HepG2 (cell line): ENCODE results near the gene MTFP1. TPM values are rescaled to one million over a fixed set of nuclear protein-coding genes. Genes with fewer than 3 reads are reported as not detected.
A peak's percentile ranks its signal among the peaks of the same experiment; 100 is the strongest.

Source experiments
- ATAC-seq: fragments of 200-7000 bp; cut with Tn5 transposase; 3 replicates; pipeline ENCODE4 v1.9.1; 2020; ENCODE audit warnings: mild to moderate bottlenecking, moderate library complexity
- BruUV-seq: library from RNA; stranded (reverse); fragments of 400-500 nt; replicated peaks from 2 replicates; lab custom pipeline; 2021; lab: Mats Ljungman, UMichigan
- CTCF ChIA-PET: fragments of 300-600 bp; formaldehyde crosslinking; extraction: SDS; loops from one replicate; lab custom pipeline; 2021; ENCODE audit warnings: low total read pairs, inconsistent platforms, low intra/inter-chr PET ratio; lab: Yijun Ruan, JAX
- POLR2A ChIA-PET: fragments of 350-600 bp; sonication (Branson Sonifier 250); formaldehyde crosslinking; loops from one replicate; lab custom pipeline; 2020; ENCODE audit warnings: antibody characterized with exemption, inconsistent platforms; lab: Yijun Ruan, JAX
- DNase-seq: peaks from one replicate; pipeline ENCODE4 v3.0.0-alpha.2; 2015; ENCODE audit warnings: low spot score
- FAIRE-seq: peaks from 3 replicates; lab custom pipeline; 2011; peaks lifted over from hg19 to GRCh38; lab: Jason Lieb, UNC
- H2AFZ ChIP-seq: one replicate; pipeline ENCODE4 v1.6.1; 2011; ENCODE audit warnings: low read length, inconsistent platforms
- H3K27ac ChIP-seq: fragments of 300-600 bp; 3 replicates; pipeline ENCODE4 v1.8.0; 2011; ENCODE audit warnings: mixed run types, mild to moderate bottlenecking, mixed read lengths, low read length, inconsistent platforms; ENCODE audit not compliant: insufficient read depth; ENCODE audit errors: extremely low read length
- H3K27me3 ChIP-seq, 2 experiments: fragments of 200-600 bp in 1 of 2; 2 replicates in 1 of 2; 3 replicates in 1 of 2; pipeline versions ENCODE4 v1.6.0 to v1.8.0; 2011; ENCODE audit warnings: low read length in 2 of 2, mild to moderate bottlenecking in 2 of 2, moderate library complexity in 2 of 2, inconsistent platforms in 1 of 2; ENCODE audit not compliant: insufficient read depth in 2 of 2, control insufficient read depth in 1 of 2
- H3K36me3 ChIP-seq, 2 experiments: fragments of 200-600 bp in 1 of 2; replicated peaks in 1 of 2; 2 replicates in 1 of 2; 3 replicates in 1 of 2; pipeline versions ENCODE4 v1.5.1 to v1.8.0; 2011; ENCODE audit warnings: low read length in 2 of 2, inconsistent platforms in 1 of 2; ENCODE audit not compliant: insufficient read depth in 2 of 2, control insufficient read depth in 1 of 2
- H3K4me1 ChIP-seq: 2 replicates; pipeline ENCODE4 v1.5.1; 2012; ENCODE audit warnings: low read length, inconsistent platforms; ENCODE audit not compliant: insufficient read depth
- H3K4me2 ChIP-seq: 2 replicates; pipeline ENCODE4 v1.6.0; 2011; ENCODE audit warnings: low read depth, low read length, inconsistent platforms
- H3K4me3 ChIP-seq, 3 experiments: fragments of 200-600 bp in 1 of 3; sonication (generic), shearing (Covaris generic) in 1 of 3; replicated peaks in 1 of 3; 2 replicates each; pipeline ENCODE4 v1.5.1; 2011 to 2016; ENCODE audit warnings: low read length in 3 of 3, inconsistent platforms in 2 of 3, low read depth in 2 of 3, mild to moderate bottlenecking in 2 of 3, control low read depth in 1 of 3, mixed read lengths in 1 of 3; ENCODE audit not compliant: insufficient read depth in 1 of 3
- H3K79me2 ChIP-seq: one replicate; pipeline ENCODE4 v1.6.1; 2011; ENCODE audit warnings: low read length, inconsistent platforms; ENCODE audit not compliant: insufficient read depth
- H3K9ac ChIP-seq: 2 replicates; pipeline ENCODE4 v1.6.0; 2011; ENCODE audit warnings: mild to moderate bottlenecking, low read depth, low read length, inconsistent platforms; ENCODE audit not compliant: insufficient read depth
- H3K9me3 ChIP-seq: 2 replicates; pipeline ENCODE4 v1.5.1; 2012; ENCODE audit warnings: mild to moderate bottlenecking, low read length
- H4K20me1 ChIP-seq: 2 replicates; pipeline ENCODE4 v1.6.0; 2011; ENCODE audit warnings: inconsistent platforms, mild to moderate bottlenecking, low read length, moderate library complexity; ENCODE audit not compliant: insufficient read depth
- AGO2 ChIP-seq: fragments of 200-400 bp; formaldehyde crosslinking; optimal IDR thresholded peaks from 2 replicates; pipeline ENCODE3; 2017; ENCODE audit warnings: mild to moderate bottlenecking, low read depth, low read length, moderate library complexity
- FIP1L1 ChIP-seq: fragments of 200-400 bp; formaldehyde crosslinking; IDR thresholded peaks from 2 replicates; pipeline ENCODE4 v1.6.1; 2018; ENCODE audit warnings: low read depth, mild to moderate bottlenecking, low read length, moderate library complexity, borderline replicate concordance; ENCODE audit not compliant: insufficient read depth
- GATA4 ChIP-seq: sonication (generic); IDR thresholded peaks from 2 replicates; pipeline ENCODE4 v1.6.1; 2016; ENCODE audit warnings: antibody characterized with exemption, low read depth, borderline replicate concordance
- POLR2A ChIP-seq, 2 experiments: IDR thresholded peaks; 2 replicates each; pipeline ENCODE4 v1.6.1; 2011; ENCODE audit warnings: low read depth in 2 of 2, low read length in 2 of 2, mild to moderate bottlenecking in 1 of 2, moderate library complexity in 1 of 2; ENCODE audit not compliant: insufficient read depth in 1 of 2
- SP4 ChIP-seq: sonication (generic); formaldehyde crosslinking; IDR thresholded peaks from 2 replicates; pipeline ENCODE4 v1.8.1; 2023; ENCODE audit warnings: mild to moderate bottlenecking, missing genetic modification reagents
- ZNF333 ChIP-seq: sonication (generic); formaldehyde crosslinking; IDR thresholded peaks from 2 replicates; pipeline ENCODE4 v1.4.0; 2020; ENCODE audit warnings: mild to moderate bottlenecking, missing genetic modification reagents, borderline replicate concordance
- ZNF605 ChIP-seq: sonication (generic); formaldehyde crosslinking; IDR thresholded peaks from 2 replicates; pipeline ENCODE4 v1.8.0; 2022; ENCODE audit warnings: mild to moderate bottlenecking, missing genetic modification reagents
- WGBS: methylation state at CpG from one replicate; pipeline ENCODE4 v1.1.6; 2017; ENCODE audit warnings: low lambda C conversion rate; 5-methylcytosine and 5-hydroxymethylcytosine counted together
- in situ Hi-C: cut with HindIII; loops from 2 replicates; pipeline ENCODE4 v1.10.0; 2017; ENCODE audit warnings: low pct_unique_long_range_greater_than_20kb; ENCODE audit not compliant: extremely low pct_ligation_motif_present
- intact Hi-C: fragments of 100-400 bp; cut with micrococcal nuclease; formaldehyde crosslinking; loops from one replicate; pipeline ENCODE4 v1.10.0; 2022; ENCODE audit not compliant: unreplicated experiment
- polyA plus RNA-seq, 8 experiments: library from polyadenylated mRNA; depleted of rRNA in 3 of 8; stranded (reverse) in 7 of 8; unstranded in 1 of 8; fragments of >200 nt; fragmentation: Illumina TruSeq in 4 of 8; extraction: Trizol in 4 of 8; gene quantifications; 2 replicates each; pipeline versions ENCODE4 v1.2.1 to v1.2.3, GENCODE V29; 2011 to 2016; ENCODE audit warnings: low read depth in 4 of 8, missing spikeins in 1 of 8, mixed read lengths in 1 of 8; ENCODE audit not compliant: insufficient read depth in 1 of 8
- total RNA-seq, 5 experiments: library from RNA; depleted of rRNA; stranded (reverse); fragments of >200 nt; fragmentation: Illumina TruSeq; extraction: Trizol; gene quantifications; 2 replicates each; pipeline ENCODE4 v1.2.3, GENCODE V29; 2016; ENCODE audit warnings: low read depth in 1 of 5
- TF ChIP-seq, protein P1 (sequence below): sonication (generic); formaldehyde crosslinking; IDR thresholded peaks from 2 replicates; pipeline ENCODE4 v1.5.0; 2020; ENCODE audit warnings: mild to moderate bottlenecking, missing genetic modification reagents, moderate library complexity

The MTFP1 gene
- total and polyA plus RNA-seq, 2 of the 13 experiments (the other 11 are each of a cell fraction or from before 2014, with no cell fraction given), result 29.5 to 45.6 TPM

DNA sequence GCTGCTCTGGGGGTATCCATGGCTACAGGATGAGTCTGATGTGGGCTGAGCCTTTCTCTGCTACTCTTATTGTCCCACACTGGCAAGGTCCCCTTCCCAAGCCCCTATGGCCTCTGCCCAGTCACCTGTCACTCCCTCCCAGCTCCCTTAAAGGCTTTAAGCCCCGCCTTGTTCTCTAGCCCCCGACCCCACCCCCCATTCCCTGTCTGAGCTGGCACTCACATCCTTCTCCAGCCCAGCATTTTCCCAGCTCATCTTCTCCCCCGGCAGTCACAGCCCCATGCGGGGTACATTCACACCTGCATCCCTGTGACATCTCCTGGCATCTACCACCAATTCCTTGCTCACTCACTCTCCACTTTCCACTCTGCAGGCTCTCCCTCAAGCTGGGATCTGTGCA, 4.3 kb downstream of the MTFP1 start:
- Histone ChIP-seq H3K4me1 (peaks cover 43% of the 10 kb centered on the region), H3K79me2 (peaks cover 5% of the 10 kb centered on the region), H3K9me3 (no peaks in the 10 kb centered on the region), H3K4me3 (no peak overlapping the region), H3K36me3 (peaks cover 0 to 5% of the 10 kb centered on the region in 2 experiments; a peak in 2 of 5 replicates), H4K20me1 (no peaks in the 10 kb centered on the region), H3K4me2 (no peak overlapping the region), H3K27ac (no peak overlapping the region), H3K27me3 (no peaks in the 10 kb centered on the region), H3K9ac (no peak overlapping the region), H2AFZ (no peak overlapping the region)
- ChIA-PET POLR2A (no interaction called here), CTCF (no interaction called here)
- ATAC-seq (no peak), DNase-seq (no peak), FAIRE-seq (no peak)
- WGBS, result 83% methylated on average over 4 of the region's 4 CpGs
- in situ Hi-C loops, result loop anchor here (5.0 kb wide), 1 partner anchor 38 kb away; no protein-coding TSS in a partner anchor
- TF ChIP-seq FIP1L1 (no peak), POLR2A (IDR thresholded peaks at IDR 0.05; ENCODE audit: insufficient read depth in 1 of 2, low read depth in 2 of 2, low read length in 2 of 2) (0 out of 4 replicates have a peak, but pooled peaks of 1 of the 2 experiments have one; percentile 2), SP4 (CRISPR knock-in tag) (no peak), ZNF605 (CRISPR knock-in tag) (no peak)
- intact Hi-C loops, result no loop called here
- no TSS peak for BruUV-seq

DNA sequence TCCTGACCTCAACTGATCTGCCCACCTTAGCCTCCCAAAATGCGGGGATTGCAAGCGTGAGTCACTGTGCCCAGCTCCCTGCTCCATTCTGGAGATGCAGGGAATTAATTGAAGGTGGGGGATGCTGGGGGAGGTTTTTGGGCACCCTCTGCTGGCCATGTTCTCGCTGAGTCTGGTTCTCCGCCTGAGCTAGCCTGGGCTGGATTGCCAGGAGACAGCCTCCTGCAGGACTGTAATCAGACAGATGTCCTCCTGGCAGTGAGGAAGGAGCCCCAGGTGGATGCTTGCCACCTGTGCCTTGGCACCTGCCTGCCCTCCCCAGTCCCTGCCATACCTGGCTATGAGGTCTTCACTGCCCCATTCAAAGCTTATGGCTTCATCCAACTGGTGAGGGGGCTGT, 5.4 kb downstream of the MTFP1 start:
- Histone ChIP-seq H3K4me1 (peaks cover 51% of the 10 kb centered on the region), H3K27ac (no peak overlapping the region), H3K4me2 (no peak overlapping the region), H3K9me3 (no peaks in the 10 kb centered on the region), H4K20me1 (no peaks in the 10 kb centered on the region), H3K4me3 (no peak overlapping the region), H2AFZ (no peak overlapping the region)
- ATAC-seq, result no peak
- CTCF ChIA-PET, result no interaction called here
- POLR2A ChIA-PET, result no interaction called here
- intact Hi-C loops (no loop called here), in situ Hi-C loops (no loop called here)
- TF ChIP-seq, protein P1, sequence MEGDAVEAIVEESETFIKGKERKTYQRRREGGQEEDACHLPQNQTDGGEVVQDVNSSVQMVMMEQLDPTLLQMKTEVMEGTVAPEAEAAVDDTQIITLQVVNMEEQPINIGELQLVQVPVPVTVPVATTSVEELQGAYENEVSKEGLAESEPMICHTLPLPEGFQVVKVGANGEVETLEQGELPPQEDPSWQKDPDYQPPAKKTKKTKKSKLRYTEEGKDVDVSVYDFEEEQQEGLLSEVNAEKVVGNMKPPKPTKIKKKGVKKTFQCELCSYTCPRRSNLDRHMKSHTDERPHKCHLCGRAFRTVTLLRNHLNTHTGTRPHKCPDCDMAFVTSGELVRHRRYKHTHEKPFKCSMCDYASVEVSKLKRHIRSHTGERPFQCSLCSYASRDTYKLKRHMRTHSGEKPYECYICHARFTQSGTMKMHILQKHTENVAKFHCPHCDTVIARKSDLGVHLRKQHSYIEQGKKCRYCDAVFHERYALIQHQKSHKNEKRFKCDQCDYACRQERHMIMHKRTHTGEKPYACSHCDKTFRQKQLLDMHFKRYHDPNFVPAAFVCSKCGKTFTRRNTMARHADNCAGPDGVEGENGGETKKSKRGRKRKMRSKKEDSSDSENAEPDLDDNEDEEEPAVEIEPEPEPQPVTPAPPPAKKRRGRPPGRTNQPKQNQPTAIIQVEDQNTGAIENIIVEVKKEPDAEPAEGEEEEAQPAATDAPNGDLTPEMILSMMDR (CRISPR knock-in tag), result peak; percentile 28; the same call in 1 of the 2 replicates
- no peak for TF ChIP-seq AGO2
- no peak for TF ChIP-seq ZNF333
- TF ChIP-seq GATA4, result no peak
- TF ChIP-seq, all 625 proteins: peak for 1
- DNase-seq (no peak), FAIRE-seq (no peak)
- peaks cover 0 to 5% of the 10 kb centered on the region in 2 experiments; a peak in 2 of 5 replicates for H3K36me3 ChIP-seq
- 77% methylated on average over 4 of the region's 4 CpGs for WGBS
- H3K27me3 ChIP-seq, result no peaks in the 10 kb centered on the region
- H3K9ac ChIP-seq, result no peak overlapping the region
- no TSS peak for BruUV-seq
- peaks cover 3% of the 10 kb centered on the region for H3K79me2 ChIP-seq
